Measurements from ENCODE around the gene HOXC9.

HOXC9 gene

DNA sequence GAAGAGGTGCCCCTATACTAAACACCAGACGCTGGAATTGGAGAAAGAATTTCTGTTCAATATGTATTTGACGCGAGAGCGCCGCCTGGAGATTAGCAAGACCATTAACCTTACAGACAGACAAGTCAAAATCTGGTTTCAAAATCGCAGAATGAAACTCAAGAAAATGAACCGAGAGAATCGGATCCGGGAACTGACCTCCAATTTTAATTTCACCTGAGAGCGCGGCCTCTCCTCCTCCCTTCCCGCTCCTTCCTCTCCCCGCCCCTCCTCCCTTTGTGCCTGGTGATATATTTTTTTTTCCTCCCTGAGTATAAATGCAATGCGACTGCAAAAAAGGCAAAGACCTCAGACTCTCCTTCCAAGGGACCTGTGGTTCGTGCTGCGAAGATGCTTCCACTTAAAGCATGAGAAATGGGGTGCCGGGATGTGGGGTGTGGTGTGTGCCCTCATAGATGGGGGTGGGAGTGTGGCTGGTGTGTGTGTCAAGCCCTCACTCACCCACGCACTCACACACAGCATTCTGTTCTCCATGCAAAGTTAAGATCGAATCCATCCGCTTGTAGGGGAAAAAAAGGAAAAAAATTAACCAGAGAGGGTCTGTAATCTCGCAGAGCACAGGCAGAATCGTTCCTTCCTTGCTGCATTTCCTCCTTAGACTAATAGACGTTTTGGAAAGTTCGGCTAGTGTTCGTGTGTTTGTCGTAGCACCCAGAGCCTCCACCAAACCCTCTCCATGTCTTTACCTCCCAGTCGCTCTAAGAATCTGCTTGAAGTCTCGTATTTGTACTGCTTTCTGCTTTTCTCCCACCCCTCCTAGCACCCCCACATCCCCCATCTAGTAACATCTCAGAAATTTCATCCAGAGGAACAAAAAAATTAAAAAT lies 10.5 kb upstream of the HOXC9 start:
- DNase-seq, result peak; percentile 19

DNA sequence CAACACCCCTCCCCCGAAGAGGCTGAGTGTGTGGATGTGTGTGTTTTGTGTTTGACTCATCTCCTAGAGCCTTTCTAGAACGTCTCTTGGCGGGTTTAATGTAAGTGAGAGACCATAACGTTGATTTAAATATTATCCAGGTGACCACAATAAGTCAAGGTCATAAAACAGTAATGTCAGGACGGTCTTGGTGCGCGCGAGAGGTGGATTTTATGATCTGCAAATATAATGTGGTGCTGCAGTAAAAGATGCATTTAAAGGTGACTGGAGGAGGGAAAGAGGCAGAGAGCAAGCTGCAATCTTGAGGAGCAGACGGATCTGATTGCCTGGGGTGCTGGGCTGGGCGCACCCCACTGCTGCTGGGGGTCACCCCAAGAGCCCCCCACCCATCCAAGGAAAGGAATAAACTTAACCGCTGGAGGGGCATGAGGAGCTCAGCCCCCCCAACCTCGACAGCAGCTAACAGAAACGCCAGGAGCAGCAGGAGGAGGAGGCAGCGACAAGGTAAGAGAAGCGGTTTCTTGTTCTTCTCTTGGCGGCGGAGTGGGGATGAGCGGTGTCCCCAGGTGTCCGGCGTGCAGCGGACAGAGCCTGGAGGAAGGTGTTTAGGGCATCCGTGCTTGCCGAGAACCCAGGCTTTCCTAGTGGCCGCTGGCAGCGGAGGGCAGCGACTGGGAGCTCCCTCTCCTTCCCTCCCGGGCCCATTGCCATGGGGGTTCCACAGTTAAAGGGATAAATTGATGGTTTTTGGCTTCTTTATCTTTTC lies 9.5 kb upstream of the HOXC9 start:
- DNase-seq, result no peak

DNA sequence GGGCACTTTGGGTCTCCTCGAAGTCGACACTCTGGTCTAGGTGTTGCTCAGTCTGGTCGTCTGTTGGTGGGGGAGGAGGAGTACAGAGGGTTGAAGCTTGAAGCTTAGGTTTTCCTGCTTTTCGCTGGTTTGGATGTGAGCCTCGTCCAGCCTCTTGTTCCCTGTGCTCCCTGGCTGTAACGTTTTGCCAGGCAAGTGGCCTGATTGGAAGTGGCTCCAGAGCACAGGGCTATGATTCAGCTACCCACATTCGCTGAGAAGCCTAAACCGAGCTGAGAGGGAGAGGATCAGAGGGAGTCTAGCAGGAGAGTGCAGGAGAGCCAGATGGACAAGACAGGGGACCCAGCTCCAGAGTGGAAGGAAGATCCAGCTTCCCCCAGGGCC lies 8.9 kb upstream of the HOXC9 start:
- no peak for DNase-seq

DNA sequence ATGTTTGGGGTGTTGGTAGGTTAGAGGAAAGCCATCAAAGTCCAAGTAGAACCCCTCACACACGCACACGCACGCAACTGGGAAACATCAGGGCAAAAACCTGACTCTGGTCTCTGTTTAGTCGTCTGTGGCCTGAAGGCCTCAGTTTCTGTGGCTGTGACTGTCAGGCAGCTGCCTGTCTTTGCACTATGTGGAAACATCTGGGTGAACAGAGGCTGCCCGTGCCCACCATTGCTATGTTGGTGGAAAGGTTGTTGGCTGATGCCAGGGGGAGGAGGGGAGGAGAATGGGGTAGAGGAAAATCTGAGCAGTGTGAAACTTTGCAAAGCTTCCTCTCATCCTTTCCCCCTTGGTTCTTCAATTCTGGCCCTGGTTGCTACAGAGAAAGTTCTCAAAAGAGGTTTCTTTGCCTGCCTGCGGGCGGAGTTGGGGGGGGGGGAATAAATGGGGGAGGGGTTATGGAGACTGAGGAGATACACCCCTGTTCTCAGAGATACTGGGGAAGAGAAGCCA lies 7.5 kb upstream of the HOXC9 start:
- no peak for DNase-seq

DNA sequence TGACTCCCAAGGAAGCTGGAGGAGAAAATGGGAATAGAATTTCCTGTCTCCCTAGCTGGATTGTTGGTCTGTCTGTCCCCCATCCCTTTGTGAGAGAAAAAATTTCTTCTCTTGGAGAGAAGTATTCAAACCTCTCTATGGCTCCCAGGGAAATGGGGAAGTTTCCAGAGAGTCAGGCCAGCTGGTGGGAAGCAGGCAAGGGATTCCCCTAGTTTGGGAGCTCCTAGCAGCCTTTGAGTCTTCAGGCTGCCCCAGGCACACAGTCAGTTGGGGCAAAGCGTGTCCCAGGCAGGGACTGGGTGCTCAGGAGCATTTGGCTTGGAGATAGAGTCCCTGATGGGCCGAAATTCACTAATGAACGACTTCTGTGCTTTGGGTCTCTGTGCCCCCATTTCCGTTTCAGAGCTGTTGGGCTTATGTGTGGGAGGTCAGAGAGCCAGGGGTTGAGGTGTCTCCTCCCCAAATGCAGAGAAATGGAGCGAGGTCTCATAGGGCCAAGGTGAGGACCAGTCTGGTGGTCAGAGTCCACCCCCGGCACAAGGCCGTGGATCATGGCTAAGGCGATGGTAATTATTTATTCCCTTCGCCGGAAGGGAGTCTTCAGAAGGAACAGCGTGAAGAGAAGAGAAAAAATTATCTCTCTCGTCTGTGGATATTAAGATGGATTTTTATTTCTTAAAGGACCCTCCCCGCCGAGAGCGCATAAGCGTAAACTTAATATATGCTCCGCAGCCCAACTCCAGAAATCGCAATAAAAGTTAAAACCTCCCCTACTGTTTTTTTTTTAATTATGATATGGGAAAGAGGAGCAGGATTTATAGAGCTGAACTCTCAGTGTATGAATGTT lies 6.6 kb upstream of the HOXC9 start:
- no peak for DNase-seq

DNA sequence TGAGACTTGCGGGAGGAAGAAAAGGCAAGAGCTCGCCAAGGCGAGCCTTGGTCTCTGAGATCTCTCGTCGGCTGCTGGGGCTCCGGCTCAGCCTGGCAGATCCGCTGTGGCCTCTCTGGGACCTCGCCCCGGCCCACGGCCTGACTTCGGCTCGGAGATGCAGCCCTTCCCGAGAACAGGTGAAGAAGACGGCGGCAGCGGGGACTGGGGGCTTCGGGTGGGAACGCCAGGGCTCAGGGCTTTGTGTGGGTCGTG lies 6.0 kb upstream of the HOXC9 start:
- no peak for DNase-seq

DNA sequence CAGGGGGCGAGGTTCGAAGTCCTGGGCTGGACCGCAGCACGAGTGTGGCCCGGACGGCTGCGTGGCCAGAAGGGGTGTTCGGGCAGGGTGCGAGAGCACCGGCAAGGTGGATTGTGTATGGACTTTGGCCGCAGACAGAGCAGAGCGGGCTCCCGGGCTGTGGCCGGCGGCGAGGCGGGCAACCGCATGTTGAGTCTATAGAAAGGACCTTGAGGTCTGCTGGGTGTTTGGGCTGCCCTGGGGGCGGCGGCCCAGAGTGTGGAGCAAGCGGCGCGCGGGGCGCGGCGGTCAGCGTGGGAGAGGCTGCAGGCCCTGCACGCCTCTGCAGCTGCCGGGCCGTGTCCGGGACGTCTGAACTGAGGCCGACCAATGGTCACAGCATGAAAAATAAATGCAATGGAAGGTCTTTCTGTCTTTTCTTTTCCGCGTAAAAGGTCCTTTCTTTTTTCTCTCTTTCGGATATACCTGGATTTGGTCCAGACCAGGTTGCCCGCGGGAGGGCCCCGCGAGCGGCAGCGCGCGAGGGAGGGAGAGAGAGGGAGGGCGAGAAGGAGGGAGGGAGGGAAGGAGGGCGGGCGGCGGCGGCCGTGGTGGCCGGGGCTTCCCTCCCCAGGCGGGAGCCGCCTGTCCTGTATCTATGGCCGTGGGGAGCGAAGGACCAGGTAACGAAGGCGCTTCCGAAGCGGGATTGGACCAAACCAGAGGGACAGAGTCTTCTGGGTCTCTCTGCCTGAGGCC lies 5.5 kb upstream of the HOXC9 start:
- no peak for DNase-seq

DNA sequence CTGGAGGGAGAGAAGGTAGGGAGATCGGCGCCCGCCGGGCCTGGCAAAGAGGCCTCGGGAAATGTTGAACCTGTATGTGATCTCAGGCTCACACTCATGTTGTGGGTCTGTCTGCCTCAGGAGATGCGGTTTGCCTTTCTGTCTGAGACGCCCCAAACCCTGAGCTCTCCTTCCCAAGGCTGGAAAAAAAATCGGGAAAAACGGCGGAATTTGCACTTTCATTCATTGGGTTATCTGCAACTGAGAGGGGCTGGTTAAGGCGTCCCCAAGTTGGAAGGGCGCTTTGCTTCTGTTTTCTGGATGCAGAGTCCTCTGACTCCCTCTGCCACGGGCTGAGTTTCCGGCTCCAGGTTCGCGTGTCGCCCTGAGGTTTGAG lies 5.0 kb upstream of the HOXC9 start:
- DNase-seq, result no peak

DNA sequence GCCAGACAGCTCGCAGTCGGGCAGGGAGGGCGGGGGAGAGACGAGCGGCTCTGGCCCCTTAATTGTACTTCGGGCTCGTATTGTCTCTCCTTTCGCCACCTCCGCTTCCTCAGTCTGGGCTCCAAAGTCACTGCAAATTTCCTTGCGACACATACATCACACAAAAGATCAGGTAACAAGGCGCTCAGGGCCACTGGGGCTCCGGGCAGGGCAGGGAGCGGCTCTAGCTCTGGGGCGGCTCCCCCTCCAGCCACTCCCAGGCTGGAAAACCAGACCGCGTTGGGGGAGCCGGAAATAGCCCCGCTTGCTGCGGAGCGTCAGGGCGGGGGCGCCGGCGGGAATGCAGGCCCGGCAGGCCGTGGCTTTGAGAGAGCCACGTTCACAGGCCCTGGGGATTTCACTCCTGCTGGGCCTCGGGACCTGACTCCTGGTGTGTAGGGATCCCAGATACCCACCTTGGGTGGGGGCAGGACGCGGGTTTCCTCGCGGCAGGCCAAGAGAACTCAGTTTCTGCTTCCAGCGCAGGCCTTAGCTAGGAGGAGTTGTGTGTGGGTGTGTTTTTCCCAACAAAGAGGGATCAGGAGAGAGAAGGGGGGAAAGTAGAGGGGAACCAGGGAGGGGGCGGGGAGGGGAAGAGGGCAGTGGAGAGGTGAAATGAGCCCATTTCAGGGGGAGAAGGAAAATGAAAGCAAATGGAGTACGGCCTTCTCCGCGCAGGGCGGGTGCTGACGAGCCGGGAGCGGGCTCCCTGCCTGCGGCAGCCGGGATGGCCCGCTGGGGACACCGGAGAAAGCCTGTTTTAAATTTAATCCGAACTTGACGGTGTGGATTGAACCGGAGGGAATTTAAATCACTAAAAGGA lies 4.4 kb upstream of the HOXC9 start:
- no peak for DNase-seq

DNA sequence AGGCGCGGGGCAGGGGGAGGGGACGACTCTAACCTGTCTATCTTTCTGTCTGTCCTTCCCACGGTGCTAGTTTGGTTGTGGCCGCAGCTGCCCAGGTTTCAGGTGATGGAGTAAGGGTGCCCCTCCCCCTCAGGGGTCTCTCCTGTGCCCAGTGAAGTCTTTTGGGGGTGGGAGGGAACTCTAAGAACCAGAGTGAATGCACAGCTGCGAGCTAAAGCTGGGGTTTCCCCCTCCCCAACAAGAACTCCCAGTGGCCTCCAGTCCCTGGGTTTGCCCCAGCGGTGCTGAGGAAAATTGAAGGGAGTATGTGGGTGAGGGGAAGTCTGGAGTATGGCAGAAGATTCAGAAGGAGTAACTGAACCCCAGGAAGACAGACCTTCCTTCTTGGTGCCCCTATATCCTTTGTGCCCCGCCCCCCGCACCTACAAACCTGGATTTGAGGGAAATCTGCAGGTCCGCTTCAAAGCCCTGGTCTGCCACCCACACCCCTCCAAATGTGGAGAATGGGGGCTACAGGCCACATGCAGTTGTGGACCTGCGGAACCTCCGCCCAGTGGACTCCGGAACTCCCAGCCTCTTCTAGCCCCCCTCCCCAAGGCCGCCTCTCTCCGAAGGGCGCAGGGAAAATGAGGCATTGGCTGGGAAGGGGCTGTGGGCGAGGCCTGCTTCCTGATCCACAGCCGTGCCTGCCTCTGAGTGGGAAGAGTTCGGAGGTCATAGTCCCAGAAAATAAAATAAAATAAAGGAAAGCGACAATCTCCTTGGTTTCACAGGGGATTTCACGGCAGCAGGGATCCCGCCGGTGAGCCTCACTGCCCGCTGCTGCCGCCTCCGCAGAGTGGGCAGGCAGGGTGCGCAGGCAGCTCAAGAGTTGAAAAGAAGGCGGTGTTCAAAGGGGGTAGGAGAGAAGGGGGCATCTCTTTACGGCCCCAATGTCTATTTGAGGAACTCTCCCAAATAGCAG lies 3.4 kb upstream of the HOXC9 start:
- DNase-seq, result no peak

DNA sequence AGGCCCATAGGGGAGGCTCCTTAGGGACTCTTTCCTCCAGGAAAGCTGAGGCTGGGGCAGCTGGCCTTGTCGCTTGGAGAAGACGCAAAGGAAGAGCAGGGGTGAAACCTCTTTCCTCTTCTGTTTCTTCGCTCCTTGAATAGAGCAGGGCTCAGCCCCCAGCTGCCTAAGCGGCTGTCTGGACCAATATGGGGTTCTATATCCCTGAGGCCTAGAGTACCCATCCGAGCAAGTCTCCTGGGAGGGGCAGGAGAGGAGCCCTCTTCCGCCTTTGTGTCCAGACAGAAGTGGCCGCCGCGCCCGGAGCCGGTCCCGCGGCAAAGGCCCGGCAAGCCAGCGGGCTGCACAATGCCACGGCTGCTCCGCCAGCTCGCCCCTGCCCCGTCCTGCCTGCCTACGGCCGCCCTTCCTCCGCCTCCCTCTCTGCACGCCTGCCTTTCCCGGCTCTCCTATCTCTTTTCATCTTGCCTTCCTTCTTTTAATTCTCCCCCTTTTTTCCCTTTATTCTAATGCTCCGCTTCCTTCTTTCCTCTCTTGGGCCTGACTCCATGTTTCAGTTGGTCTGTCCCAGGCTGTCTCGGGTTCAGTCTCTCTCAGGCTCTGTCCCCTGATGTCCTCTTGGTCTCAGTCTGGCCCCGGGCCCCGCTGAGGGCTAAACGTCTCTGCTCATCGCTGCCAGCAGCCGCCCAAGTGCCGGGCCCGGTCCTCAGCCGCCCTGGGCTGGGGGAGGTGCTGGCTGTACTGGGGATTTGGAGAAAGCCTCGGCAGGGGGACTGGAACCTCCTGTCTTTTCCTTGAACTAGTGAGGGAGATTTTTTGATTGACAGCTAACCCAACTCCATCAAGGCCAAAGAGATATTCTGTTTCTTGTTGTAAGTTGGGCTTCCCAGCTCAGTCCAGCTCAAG lies 2.5 kb upstream of the HOXC9 start:
- DNase-seq, result no peak

DNA sequence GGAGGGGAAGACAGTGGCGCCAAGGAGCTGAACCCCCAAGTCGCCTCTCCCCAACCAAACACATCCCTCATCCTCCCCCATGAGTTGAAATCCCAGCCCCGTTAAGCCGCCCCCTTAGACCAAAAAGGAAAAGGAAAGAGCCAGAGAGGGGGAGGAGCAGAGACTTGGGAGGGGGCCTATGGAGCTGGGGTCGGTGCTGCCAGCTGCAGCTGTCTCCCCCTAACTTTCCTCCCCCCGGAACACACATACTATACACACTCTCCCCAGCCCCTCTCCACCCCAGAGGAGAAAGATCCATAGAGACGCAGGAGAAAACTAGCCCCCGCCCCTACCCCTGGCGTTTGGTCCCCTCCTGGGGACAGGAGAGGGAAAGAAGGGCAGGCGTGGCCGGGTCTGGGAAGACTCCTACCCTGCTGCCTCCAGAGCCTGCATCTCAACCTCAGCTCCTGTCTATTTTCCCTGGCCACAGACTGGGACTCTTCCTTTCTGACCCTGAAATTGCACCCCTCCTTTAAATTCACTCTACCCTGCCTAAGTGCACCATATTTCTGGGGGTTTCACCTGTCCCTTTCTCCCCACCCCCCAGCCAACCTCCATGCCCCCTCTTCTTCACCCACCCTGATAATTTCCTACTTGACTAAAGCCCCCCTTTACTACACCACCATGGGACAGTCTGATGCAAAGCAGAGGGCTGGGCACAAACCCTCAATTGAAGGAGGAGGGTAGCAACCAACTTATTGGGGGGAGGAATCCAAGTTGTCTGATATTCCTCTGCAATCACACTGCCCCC lies 1.7 kb upstream of the HOXC9 start:
- DNase-seq, result no peak

DNA sequence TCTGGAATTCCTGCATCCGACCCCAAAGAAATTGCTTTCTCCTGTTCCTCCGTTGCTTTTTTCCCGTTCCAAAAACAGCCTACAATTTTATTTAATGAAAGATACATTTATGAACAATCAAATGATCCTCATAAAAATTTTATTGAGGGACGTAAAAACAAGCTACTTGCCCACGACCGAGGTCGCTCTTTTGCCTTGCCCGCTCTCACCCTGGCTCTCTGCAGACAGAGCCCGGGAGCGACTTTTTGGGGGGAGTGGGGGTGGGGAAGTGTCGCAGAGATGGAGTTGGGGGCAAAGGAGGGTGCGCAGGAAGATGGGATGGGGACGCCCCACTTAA lies 1.1 kb upstream of the HOXC9 start:
- DNase-seq, result no peak

DNA sequence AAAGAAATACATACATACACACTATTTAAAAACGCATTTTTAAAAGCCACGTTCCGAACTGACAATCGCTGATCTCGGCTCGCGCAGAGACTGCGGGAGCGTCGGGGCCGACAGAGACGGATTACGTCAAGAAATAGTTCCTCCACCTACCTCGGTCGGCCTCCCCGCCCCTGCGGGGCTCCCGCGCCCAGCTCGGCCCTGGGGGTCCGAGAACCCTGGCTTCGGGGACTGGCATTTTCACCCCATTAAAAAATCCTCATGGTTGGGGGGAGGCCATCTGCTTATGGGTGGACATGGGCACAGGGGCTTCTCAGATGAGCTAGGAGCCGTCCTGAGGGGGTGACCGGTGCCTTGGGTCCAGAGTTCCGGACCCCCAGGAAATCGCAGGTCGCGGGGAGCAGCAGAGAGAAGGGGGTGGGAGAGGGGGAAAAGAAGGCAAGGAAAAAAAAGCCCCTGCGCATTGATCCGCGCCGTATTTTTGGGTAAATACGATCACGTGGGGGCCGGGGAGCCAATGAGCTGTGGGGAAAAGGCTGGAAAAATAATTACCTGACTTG lies 324 bp upstream of the HOXC9 start:
- DNase-seq, result no peak

DNA sequence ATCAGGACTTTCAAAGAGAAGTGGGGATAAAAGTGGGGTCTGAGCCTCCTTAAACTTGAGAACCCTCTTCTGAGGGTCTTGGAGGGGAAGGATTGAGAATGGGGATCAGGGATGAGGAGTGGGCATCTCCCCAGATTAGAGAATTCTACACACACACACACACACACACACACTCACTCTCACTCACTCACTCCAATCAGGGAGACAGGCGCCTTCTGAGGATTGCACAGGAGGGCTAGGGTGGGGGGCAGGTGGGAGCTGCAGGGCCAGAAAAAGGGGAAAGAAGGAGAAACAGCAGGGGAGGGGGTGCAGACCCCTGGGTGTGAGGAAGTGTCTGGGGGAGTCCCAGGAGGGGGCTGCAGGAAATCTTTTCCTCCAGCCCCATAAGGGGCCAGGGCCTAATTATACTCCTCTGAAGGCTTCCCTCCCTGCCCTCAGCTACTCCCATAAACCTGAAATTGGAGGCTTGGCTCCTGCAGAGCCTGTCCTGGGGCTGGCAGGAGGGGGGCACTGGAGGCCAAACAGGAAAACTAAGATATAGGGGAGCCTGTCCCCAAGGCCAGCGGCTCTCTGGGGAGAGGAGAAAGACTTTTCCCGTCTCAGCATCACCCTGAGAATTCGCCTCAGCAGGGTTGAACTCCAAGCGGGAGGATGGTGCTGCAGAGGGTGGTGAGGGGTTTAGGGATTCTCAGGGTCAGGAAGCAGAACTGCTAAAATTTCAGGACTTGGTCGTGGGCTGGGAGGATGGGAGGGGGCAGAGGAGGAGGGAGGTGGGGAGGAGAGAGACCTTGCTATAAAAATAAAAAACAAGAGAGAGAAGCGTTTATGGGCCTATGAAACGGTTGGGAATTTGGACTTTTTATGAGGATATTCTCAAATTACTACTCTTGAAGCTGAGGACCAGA lies 1.6 kb downstream of the HOXC9 start:
- no peak for DNase-seq

DNA sequence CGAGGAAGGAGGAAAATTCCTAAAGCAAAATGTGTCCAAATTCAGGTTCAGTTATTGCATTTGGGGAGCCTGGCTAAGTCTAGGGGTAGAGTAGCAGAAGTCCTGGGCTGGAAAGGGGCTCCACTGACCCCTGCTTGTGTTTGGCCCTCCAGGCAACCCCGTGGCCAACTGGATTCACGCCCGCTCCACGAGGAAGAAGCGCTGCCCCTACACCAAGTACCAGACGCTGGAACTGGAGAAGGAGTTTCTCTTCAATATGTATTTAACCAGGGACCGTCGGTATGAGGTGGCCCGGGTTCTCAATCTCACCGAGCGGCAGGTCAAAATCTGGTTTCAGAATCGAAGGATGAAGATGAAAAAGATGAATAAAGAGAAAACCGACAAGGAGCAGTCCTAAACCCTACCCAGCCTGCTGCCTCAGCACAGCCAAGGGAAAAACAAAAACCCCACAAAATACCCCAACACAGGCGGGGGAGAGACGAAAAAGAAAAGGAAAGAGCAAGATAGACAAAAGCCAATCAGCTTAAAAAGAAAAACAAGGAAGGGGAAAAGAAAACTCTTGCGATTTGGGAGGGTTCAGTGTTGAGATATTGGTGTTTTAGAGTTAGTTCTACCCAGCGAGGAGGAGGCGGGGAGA lies 2.4 kb downstream of the HOXC9 start:
- DNase-seq, result no peak

DNA sequence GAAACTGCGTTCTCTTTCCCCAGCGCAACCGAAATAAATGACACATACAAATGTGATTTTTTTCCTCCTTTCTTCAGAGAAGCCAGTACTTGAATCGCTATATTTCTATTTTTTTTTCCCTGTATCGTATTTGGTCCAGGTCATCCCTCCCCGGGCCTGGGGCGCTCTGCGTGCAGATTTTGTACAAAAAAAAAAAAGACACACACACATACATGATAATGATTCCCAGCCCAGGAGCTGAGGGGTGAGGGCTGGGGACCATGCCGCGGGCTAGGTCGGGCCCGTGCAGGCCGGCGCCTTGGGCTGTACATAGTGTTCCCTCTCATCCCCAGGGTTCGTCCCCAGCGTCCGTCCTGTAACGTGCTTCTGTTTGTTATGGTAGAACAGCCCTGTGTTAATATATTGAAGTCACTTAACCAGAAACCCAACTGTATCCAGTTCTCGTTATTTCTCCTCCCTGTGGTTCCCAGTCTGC lies 3.0 kb downstream of the HOXC9 start:
- no peak for DNase-seq
